A549 treated with CpdA at 1 μM for 4 hours (cell line): ENCODE measurements around the gene KRIT1. TPM values are rescaled to one million over a fixed set of nuclear protein-coding genes. Genes with fewer than 3 reads are reported as not detected.

Source experiments
- total RNA-seq: library from RNA; stranded (reverse); fragments of 200-300 nt; extraction: Qiagen RNA extraction; gene quantifications from 5 replicates; pipeline ENCODE4 v1.2.3, GENCODE V29; 2022; ENCODE audit warnings: low read depth

The KRIT1 gene
- total RNA-seq, result 23.3 to 33.3 TPM (median 27.1 TPM) in 5 replicates

GRCh38 chr7:92245487-92246359, at the start of gene KRIT1, which contains the start of gene ANKIB1:
TSS of gene KRIT1 (minus strand) at chr7:92245914. CDS start at chr7:92242135, 3,779 bp downstream.
TSS of gene ANKIB1 (plus strand) at chr7:92245974. CDS start at chr7:92294979, 49,005 bp downstream.

DNA sequence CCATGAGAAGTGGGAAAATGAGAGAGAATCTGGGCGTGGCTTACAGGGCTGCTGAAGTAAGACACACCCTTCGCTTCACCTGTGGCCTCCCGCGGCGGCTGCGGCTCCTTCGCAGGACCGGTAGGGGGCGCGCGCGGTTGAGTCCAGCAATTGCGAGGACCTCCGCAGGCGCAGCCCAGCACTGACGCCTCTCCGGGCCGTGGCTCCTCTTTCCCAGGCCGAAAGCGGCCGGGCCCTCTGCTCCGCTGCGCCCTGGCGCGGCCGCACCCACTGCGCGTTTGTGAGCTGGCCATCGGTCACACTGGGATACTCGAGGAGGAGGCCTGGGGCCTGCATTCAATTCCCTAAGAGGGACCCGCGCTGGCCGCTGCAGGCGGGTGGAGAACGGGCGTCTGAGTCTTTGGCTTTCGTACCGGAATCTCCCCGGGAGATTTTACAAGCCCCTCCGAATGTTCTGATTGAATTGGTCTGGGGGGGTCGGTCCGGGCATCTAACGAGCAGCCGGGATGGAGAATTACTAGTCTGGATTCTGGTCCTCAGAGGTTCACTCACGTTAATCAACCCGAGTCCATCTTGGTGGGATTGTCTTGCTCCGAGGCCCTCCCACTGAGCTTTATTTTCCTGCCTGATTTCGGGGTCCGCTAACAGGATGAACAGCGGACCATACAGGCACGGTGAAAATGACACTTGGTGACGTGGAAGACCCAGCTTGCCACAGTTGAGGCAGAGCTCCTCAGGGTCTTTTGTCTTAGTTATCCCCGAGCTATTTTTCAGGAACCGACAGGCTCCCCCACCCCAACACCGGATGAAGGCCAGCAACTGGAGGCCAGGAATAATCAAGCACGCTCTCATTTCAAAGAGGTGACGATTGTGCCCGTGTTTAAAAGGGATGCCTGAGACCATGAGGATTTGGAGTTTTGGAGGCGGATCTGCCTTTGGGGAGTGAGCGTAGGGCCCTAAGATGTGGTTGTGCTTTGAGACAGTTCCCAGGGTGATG, 66.5 kb downstream of the KRIT1 start, which contains the start of gene LRRD1:
Gene LRRD1, minus strand, starts transcription at position 215 of the 997 bp plus-strand sequence. CDS start 13,940 bp downstream, outside the sequence.

Other genes with a start within 250 kb of the KRIT1 start
- 40.9 to 54.2 TPM (median 41.4 TPM) in 5 replicates for gene CYP51A1, start 111.4 kb downstream of the KRIT1 start, total RNA-seq
- not detected in 5 replicates for gene LRRD1, start 66.8 kb downstream of the KRIT1 start, total RNA-seq
- 16.6 to 22.7 TPM (median 20.3 TPM) in 5 replicates for gene ANKIB1, start 60 bp upstream of the KRIT1 start, total RNA-seq
- gene GATAD1, start 201.6 kb upstream of the KRIT1 start, total RNA-seq, result 18.2 to 21.3 TPM (median 19.8 TPM) in 5 replicates
- 0.03 TPM in 1 of 5 replicates, not detected in the others for gene ERVW-1, start 232.0 kb upstream of the KRIT1 start, total RNA-seq